NCI-H748 treated with DMSO at 0.1 percent for 48 hours (cell line): Measurements from ENCODE around the gene EFCAB5.
"Not testable (repeated sequence)": the region's sequence is repeated elsewhere in the genome, so short reads cannot be mapped to it uniquely, and the experiment has no call there.

ENCODE experiments used
- DNase-seq: peaks from one replicate; lab custom pipeline; 2025; lab: John Stamatoyannopoulos, UW

The EFCAB5 gene

DNA sequence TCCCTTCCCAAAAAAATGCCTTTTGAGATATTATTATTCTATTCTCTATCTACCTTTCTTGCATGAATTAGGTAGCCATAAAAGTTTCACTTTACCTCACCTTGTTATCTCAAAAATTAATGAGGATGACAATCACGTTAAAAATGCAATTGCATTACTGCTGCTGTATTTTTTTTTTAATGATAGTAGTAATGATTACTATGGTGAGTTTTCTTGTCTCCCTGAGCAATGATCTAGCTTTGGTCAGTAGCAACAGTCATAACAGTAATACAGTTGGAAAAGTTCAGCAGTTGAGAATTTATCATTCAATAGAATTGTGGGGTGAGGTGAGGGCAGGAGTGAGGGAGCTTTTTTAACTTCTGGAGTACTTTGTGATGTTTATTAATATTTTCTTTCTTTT is at the start of gene EFCAB5:
TSS of gene EFCAB5 (plus strand) at position 301 of the 400 bp plus-strand sequence. CDS start 163 bp downstream, outside the sequence.
- no peak for DNase-seq

DNA sequence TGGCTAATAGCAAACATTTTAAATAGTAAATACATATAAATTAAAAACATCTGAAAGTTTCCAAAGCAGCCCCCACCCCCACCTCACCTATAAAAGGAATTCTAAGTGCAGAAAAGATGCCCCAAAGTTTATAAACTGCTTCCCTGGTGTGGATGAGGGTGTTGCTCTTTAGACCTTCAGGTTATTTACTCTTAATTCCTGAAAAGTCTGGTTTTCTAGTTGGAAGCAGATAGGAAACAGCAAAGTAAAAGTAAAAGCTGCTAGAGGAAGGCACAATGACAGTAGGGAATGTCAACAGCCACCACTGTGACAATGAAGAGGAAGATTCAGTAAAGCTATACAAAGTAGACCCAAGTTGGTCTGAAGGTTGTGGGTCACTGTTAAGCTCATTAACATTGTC is 49.2 kb upstream of the EFCAB5 start:
- no peak for DNase-seq

DNA sequence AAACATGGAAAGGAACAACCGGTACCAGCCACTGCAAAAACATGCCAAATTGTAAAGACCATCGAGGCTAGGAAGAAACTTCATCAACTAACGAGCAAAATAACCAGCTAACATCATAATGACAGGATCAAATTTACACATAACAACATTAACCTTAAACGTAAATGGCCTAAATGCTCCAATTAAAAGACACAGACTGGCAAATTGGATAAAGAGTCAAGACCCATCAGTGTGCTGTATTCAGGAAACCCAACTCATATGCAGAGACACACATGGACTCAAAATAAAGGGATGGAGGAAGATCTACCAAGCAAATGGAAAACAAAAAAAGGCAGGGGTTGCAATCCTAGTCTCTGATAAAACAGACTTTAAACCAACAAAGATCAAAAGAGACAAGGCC is 44.3 kb upstream of the EFCAB5 start:
- DNase-seq: not testable (repeated sequence)

DNA sequence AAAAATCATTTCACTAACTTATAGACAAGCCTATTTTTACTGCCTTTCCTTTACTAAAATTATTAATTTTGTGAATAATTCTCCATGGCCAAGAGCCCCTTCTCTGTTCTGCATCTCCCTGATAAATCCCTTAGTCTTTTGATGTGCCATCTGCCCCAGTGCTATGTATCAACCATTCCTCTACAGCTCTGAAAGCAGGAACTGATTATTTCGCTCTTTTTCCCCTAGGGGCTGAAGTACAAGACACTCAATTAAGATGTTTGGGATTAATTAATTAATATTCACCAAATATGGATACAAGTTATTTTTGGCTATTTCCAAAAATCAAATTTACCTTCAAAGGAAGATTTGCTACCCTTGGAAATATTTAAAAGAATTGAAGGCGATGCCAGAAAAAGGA is 38.0 kb upstream of the EFCAB5 start:
- no peak for DNase-seq

DNA sequence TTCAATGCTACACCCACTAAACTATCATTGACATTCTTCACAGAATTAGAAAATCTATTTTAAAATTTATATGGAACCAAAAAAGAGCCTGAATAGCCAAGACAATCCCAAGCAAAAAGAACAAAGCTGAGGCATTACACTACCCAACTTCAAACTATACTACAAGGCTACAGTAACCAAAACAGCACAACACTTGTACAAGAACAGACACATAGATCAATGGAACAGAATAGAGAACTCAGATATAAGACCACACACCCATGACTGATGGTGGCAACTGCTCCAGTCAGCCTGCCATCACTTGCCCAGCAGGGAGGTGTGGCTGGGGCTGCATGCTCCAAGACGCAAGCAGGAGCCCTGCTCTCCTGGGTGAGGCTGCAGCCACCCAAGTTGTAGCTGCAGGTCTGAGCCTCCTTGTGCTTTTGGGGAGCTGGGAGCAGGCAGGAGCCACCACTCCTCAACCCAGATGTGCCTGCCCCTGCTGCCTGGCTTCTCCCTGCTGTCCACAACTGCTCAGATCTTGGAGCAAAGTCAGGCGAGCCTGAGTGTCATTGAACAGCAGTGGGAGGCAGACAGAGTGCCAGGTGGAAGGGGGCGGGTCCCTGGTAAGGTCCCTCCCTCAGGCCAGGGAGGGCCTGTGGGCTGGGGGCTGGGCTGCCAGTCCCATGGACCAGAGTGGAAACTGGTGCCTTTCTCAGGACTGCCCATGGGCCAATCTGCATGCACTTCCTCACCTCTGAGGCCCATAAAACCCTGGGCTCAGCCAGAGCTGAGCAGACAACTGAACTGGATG is 36.2 kb upstream of the EFCAB5 start:
- no peak for DNase-seq

DNA sequence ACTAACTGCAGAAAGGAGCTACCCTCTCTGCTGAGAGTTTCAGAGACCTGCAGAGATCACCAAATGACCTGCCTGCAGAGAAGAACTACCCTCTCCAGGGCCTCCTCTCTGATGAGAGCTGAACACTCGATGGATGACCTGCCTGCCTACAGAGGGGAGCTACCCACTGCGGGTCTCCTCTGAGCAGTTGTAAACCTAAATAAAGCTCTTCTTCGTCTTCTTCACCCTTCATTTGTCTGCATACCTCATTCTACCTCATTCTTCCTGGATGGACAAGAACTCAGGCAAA is 35.6 kb upstream of the EFCAB5 start:
- no peak for DNase-seq

DNA sequence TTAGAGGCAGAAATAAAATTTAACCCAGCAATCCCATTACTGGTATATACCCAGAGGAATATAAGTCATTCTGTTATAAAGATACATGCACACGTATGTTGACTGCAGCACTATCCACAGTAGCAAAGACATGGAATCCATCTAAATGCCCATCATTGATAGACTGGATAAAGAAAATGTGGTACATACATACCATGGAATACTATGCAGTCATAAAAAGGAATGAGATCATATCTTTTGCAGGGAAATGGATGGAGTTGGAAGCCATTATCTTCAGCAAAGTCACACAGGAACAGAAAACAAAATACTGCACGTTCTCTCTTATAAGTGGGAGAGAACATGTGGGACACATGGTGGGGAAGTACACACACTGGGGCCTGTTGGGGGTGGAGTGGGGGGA is 34.5 kb upstream of the EFCAB5 start:
- no peak for DNase-seq

DNA sequence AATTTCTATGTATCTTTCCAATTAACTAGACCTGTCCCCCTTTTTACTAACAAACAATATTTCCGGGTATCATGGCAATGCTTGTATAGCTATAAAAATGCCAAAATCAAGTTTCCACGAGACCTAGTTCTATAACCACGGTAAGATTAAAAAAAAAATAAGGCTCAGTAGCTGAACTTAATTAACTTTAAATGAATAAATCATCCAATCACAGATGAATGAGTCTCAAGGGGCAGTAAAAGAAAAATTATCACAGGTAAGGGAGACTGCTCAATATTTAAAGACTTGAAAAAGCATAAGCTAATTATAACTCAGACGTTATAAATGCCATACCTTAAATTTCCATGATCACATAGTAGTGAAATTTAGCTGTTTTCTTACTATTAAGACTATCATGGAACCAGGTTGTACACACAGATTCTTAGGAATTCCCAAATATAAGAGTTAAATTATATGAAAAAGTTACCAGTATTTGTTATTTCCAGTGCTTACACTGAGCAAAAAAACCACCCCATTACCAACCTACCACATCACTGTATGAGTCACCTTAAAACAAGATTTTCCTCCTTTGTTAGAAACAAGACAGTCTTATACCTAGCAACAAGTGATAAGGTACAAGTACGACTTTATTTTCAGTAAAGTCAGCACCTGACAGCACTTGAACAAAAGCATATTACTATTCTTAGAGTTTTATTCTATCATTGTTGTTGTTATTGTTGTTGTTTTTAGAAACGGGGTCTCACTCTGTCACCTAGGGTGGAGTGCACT is 32.0 kb upstream of the EFCAB5 start:
- no peak for DNase-seq

DNA sequence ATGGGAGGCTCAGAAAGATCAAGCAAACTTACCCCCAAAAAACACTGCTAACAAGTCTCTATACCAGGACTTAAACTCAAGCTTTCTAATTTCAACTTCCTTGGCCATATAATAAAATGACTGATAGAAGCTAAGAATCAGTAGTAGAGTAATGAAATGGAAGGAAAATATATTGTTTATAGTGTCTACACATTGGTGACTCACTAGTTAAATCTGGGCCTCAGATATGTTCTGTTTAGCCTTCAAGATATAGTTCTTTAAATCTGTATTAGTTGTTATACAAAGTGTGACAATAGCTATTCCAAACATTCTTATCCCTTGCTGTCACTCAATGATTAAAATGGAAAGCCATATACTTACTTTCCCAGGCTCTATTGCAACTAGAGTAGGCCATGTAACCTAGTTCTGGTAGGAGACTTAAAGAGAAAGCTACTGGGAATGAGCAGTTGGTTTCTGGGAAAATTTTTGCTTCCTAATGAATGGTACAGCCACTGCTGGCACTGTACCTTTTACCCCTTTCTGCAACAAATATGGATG is 29.7 kb upstream of the EFCAB5 start:
- no peak for DNase-seq

DNA sequence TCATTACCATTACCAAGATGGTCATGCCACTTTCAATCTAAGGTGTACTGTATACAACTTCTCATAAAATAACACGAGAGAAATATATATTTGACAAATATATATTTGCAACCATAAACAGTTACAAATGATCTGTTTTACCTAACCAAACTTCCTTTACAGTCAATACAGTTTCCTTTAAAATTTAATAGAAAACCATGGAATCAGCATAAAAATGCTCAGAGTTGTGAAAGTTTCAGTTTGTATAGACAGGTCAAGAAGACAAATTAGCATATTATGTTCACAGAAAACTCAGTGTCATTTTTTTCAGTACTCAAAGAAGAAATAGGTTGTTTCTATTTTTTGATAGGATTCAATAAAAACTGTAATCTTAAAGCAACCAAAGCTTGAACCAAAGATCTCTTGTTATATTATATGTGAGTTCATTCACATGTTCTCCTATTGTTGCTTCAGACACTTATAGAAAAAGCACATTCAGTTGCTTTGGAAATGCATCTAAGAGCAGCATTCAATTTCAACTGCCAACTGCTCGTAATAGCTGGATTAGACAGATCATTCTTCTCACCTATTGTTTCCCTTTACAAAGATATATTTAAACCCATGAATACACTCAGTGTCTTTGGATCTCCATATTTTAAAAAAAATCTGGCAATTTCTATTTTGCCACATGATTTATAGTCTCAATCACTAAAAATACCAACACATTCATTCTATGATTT is 26.5 kb upstream of the EFCAB5 start:
- DNase-seq: no peak

DNA sequence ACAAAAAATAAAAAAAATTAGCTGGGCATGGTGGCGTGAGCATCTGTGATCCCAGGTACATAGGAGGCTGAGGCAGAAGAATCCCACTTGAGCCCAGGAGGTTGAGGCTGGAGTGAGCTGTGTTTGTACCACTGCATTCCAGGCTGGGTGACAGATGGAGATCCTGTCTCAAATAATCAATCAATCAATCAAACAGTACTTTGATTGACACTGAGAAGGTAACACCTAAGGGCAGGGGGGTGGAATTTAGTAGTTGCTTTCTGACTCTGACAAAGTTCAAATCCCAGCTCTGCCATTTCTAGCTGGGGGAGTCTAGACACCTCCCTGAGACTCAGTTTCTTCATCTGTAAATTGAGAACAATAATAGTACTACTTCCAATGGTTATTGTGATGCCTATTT is 23.4 kb upstream of the EFCAB5 start:
- no peak for DNase-seq

DNA sequence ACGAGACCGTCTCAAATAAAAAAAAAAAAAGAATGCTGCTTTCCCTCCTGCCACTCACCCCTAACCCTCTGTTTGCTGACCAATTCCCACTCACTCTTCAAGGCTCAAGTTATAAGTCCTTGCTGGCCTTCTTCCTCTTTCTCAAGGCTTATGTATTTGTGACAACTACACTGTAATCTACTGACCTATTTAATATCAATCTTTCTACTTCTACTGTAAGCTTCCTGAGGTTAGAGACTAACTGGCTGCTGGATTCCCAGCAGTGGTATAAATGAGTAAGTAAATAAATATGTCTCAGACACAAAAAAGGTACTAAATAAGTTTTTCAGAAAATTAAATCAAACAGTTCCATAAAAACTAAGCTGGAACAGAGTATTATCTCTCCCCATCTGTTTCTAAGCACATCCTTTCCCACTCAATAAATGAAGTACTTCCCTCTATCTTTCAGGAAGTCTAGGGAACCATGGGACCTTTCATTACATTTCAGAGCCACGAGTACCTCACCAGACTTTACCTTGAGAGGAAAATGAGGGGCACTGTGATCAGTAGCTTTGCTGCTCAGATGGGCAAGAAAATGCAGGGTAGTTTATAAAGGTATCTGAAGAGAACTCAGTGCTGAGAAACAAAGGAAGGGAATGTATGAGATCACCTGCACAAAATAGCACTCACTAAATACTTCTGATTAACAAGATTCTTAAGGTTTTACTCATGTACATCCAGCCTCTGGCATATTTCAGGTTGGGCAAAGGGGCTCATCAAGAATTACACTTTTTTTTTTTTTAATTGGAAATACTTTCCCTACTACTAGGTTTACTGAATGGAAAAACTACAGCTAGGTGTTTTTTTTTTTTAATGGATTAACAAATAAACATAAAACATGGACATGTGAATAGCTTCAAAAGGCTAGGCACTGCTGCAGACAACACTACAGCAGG is 22.2 kb upstream of the EFCAB5 start:
- DNase-seq: no peak

DNA sequence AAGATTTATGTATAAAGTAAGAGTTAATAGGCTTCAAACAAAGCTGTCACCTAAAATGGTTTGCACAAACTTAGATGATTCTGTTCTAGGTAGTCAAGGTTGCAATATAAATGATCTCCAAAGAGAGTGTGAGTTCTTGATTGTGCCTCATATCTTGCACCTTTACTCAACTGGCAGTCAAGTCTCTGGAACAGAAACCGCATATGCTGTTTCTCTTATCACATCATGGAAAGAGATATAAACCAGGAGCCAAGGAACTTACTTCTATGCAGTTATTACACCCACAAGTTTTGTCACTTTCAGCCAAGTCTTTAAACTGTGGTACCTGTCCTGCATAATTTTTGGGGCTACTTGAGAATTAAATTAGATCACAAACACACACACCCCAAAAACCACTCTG is 16.6 kb upstream of the EFCAB5 start:
- DNase-seq: no peak

DNA sequence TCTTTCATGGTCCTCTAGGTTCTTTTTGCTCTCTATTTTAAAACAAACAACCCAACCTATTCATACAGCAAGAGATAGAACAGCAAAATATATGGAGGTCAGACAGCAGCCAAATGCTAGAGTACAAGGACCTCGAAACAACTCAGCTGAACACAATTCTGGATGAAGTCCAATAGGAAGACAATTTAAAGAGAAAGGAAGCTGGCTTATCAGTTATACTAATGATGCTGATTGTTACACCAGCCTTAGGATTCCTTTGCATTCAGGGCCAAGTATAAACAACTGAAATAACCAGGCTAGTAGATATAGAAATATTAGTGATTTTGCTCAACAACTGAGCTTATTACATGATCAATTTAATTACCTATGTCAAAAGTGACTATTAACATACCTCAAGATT is 13.9 kb upstream of the EFCAB5 start:
- no peak for DNase-seq

DNA sequence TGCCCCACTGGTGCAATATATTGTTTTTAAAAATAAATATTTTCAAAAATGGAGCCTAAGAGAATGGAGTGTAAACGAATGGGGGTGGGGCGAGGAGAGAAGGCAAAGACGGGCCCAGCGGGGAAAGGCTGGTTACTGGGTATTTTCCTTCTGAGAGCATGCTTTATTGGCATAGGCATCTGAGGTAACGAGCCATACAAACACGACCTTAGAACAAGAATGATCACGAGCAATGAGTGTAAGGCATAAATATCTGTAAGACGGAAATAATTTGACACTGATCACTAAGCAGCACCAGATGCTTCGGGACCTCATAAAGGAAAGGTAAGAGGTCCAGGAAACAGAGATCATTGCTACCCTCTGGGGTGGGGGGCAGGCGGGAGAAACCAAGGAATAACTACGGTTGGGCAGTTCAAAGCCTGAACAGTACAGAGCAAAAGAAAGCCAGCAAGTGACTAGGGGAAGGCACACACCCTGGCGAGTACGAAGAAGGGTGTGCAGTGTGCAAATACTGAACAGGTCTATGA is 12.4 kb upstream of the EFCAB5 start:
- peak; percentile 69 for DNase-seq

DNA sequence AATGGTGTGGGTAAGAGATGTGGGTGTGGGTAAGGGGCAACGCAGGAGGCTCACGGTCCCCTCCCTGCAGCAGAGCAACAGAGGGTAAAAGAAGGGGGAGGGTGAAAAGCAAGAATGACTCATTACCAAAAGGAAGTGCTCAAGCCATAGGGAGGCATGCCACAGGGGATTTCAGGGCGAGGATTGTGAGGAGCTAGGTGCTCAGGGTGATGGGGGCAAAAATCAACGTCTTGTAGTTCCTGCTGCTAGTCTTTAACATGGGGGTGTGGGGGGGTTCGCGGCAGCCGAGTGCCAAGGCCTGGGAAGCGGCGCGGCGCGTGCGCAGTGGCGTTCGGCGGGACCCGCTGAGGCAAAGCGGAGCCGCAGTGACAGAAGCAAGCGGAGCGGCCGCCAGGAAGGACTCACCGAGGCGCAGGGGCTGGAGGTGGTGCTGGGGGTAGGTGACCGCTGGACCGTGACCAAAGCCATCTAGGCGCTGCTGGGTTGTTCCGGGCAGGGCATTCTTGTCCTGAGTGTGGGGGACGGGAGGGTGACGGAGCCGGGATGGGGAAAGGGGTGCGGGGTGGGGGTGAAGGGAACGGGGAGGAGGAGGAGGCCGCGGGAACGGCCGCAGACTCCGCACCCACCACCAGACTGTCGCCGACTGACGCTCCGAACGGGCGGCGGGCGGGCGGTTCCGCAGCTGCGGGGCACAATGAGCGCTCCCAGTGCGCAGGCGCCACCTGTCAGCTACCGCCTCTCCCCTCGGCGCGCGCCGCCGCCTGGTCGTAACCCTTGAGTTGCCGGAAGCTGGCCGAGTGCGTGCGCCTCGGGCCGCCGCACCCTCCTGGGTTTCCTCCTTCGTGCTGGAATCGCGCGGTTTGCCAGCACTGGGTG is 11.7 kb upstream of the EFCAB5 start, which contains the start of gene SSH2:
TSS of gene SSH2 (minus strand) at position 696 of the 876 bp plus-strand sequence. CDS start at position 468, 228 bp downstream.
- DNase-seq: peak; percentile 87

DNA sequence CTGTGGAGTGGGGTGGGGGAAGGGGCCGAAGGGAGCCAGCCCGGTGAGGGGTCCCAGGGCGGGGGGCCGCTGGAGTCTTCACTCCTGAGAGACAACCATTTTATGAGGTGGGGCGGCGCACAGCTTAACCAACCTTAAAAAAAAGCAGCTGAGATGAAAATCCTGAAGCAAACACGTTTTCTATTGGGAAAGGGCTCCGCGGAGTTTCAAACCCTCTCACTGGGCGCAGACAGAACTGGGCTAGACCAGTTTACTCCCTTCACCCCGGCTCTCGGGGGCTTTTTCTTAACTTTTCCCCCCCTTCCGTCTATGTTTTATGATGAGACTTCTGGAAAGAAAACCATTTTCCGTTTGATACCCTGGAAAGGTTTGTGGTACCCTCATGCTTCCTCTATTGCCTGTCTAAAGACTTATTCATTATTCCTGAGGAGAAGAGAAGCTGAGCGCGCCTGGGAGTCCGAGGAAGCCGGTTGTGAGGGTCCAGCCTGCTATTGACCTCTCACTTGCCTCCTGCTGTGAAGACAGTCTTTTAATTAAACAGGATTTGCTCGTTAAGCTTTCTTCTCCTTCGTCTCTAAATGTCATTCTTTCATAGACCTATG is 10.9 kb upstream of the EFCAB5 start:
- DNase-seq: peak; percentile 78

DNA sequence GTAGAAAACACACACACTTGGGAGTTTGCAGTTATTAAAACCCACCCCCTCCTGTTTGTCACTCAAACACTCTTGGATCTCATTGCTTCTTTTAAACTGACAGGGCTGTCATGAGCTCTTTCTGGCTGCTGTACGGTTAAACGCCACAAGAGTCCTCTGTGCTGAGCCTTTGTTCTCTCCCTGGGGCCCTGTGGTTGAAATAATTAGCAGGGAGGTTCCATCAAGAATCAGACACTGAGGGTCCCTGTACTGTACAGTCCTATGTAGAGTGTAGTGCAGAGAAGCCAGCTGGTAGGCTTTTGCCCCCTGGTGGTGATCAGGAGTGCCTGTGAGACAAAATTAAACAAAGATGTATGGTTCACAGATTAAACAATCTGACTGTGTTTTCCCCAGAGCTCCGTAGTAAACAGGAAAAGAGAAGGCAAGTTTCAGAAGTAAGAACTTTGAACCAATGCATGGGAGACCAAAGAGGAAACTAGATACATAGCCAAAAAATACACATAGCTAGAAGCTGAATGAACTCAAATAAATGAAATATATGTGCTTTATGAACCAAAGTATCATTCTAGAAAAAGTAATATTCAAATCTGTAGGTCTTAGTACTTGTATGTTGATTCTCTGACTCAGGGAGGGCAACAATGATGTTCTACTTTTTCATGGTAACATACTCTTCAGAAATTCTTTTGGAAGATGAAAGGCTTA is 10.1 kb upstream of the EFCAB5 start:
- peak; percentile 98 for DNase-seq

DNA sequence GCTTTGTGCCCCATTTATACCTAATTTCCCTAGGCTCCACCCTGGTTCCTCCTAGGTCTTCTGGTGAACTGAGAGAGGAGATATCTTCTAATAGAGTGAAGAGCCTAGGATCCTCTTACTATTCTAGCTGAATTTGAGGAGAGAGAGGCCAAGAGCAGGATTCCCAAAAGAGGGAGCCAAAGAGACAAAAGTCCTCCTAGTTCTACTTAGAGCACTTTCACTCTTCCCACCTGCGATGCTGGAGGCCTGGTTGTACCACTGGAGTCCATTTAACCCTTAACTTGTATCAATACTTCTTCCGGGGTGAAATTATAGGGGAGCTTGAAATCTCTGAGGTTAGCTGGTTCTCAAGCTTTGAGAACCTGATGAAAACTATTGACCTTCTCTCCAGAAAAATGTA is 8.1 kb upstream of the EFCAB5 start:
- DNase-seq: no peak
